ENCODE measurements around the gene VWA3A.
"Not testable (repeated sequence)": the region's sequence is repeated elsewhere in the genome, so short reads cannot be mapped to it uniquely, and the experiment has no call there.

VWA3A gene

GRCh38 chr16:22123146-22123545 lies 30.8 kb downstream of the VWA3A start:
- Histone ChIP-seq H3K27ac (no peak overlapping the region), H3K4me3 (no peak overlapping the region)
- no peak for DNase-seq (ENCODE audit: low spot score)
- no peak for TF ChIP-seq CTCF (IDR thresholded peaks at IDR 0.05)

GRCh38 chr16:22123759-22124490 lies 31.6 kb downstream of the VWA3A start:
- TF ChIP-seq CTCF (IDR thresholded peaks at IDR 0.05): no peak
- no peak overlapping the region for H3K27ac ChIP-seq
- H3K4me3 ChIP-seq: no peak overlapping the region
- no peak for DNase-seq (ENCODE audit: low spot score)

GRCh38 chr16:22124583-22125284 lies 32.4 kb downstream of the VWA3A start:
- DNase-seq (ENCODE audit: low spot score): no peak
- Histone ChIP-seq H3K4me3 (no peak overlapping the region), H3K27ac (no peak overlapping the region)
- no peak for TF ChIP-seq CTCF (IDR thresholded peaks at IDR 0.05)

GRCh38 chr16:22126037-22126558 lies 33.8 kb downstream of the VWA3A start:
- no peak for DNase-seq (ENCODE audit: low spot score)
- no peak for TF ChIP-seq CTCF (IDR thresholded peaks at IDR 0.05)
- no peak overlapping the region for H3K27ac ChIP-seq
- peak overlapping the region; percentile 44 for H3K4me3 ChIP-seq

GRCh38 chr16:22128537-22128936 lies 36.2 kb downstream of the VWA3A start:
- not testable (repeated sequence) for DNase-seq (ENCODE audit: low spot score); H3K27ac ChIP-seq; H3K4me3 ChIP-seq

- Histone ChIP-seq H3K4me3 (no peak overlapping the region), H3K27ac (no peak overlapping the region)
- DNase-seq (ENCODE audit: low spot score): no peak
- no peak for TF ChIP-seq CTCF (IDR thresholded peaks at IDR 0.05)
Observed at GRCh38 chr16:22130528-22130927, 38.2 kb downstream of the VWA3A start.

GRCh38 chr16:22132801-22133200 lies 40.5 kb downstream of the VWA3A start:
- DNase-seq (ENCODE audit: low spot score): no peak
- no peak overlapping the region for H3K27ac ChIP-seq
- no peak overlapping the region for H3K4me3 ChIP-seq
- TF ChIP-seq CTCF (IDR thresholded peaks at IDR 0.05): no peak
